Lower leg skin (tissue), 3 donors: ENCODE measurements around the gene POLD1.

ENCODE experiments used
- POLR2A ChIP-seq, 2 donors: fragments of 450-650 bp; IDR thresholded peaks; one replicate each; pipeline ENCODE4 v1.6.1; 2016 to 2017; ENCODE audit warnings: antibody characterized with exemption in 2 of 2, mild to moderate bottlenecking in 1 of 2, moderate library complexity in 1 of 2
- TF ChIP-seq, protein P1 (sequence below), 3 donors: fragments of 450-650 bp; IDR thresholded peaks; one replicate each; pipeline ENCODE4 v1.5.1; 2016; ENCODE audit warnings: antibody characterized with exemption in 3 of 3, mild to moderate bottlenecking in 3 of 3, moderate library complexity in 2 of 3

DNA sequence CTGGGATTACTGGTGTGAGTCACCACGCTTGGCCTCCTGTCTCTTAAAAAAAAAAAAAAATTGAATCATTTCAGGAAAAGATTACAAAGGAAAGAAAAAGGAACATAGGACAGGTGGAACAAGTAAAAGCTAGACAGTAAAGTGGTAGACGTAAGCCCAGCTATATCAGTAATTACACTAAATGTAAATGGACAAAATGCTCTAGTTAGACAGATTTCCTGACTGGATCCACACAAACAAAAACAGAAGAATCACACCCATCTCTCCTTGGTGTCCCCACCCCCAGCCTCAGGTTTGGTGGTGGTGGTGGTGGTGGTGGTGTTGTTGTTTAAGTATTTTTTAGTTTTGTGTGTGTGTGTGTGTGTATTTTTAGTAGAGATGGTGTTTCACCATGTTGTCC lies 28.3 kb downstream of the POLD1 start:
- TF ChIP-seq POLR2A (IDR thresholded peaks at IDR 0.05), result no peak
- TF ChIP-seq, protein P1, sequence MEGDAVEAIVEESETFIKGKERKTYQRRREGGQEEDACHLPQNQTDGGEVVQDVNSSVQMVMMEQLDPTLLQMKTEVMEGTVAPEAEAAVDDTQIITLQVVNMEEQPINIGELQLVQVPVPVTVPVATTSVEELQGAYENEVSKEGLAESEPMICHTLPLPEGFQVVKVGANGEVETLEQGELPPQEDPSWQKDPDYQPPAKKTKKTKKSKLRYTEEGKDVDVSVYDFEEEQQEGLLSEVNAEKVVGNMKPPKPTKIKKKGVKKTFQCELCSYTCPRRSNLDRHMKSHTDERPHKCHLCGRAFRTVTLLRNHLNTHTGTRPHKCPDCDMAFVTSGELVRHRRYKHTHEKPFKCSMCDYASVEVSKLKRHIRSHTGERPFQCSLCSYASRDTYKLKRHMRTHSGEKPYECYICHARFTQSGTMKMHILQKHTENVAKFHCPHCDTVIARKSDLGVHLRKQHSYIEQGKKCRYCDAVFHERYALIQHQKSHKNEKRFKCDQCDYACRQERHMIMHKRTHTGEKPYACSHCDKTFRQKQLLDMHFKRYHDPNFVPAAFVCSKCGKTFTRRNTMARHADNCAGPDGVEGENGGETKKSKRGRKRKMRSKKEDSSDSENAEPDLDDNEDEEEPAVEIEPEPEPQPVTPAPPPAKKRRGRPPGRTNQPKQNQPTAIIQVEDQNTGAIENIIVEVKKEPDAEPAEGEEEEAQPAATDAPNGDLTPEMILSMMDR (IDR thresholded peaks at IDR 0.05), result no peak
